HEK293T (cell line): Measurements from ENCODE around the gene RRAS2.
A peak's percentile ranks its signal among the peaks of the same experiment; 100 is the strongest.

ENCODE experiments used
- CTCF ChIA-PET: fragments of 350-600 bp; formaldehyde crosslinking; extraction: SDS; loops from one replicate; lab custom pipeline; 2021; ENCODE audit warnings: antibody characterized with exemption, inconsistent platforms; lab: Yijun Ruan, JAX
- POLR2A ChIA-PET: fragments of 350-600 bp; formaldehyde crosslinking; extraction: SDS; loops from one replicate; lab custom pipeline; 2020; ENCODE audit warnings: antibody characterized with exemption, inconsistent platforms; lab: Yijun Ruan, JAX
- DNase-seq: peaks from one replicate; pipeline ENCODE4 v3.0.0; 2012; ENCODE audit warnings: mixed read lengths; ENCODE audit errors: extremely low spot score
- ARNT ChIP-seq: fragments of 450-650 bp; IDR thresholded peaks from 2 replicates; pipeline ENCODE4 v1.6.1; 2017; ENCODE audit warnings: mild to moderate bottlenecking
- BHLHE40 ChIP-seq: fragments of 450-650 bp; IDR thresholded peaks from 2 replicates; pipeline ENCODE4 v1.6.1; 2016; ENCODE audit warnings: mild to moderate bottlenecking, moderate library complexity, borderline replicate concordance
- CTBP1 ChIP-seq: fragments of 450-650 bp; IDR thresholded peaks from 2 replicates; pipeline ENCODE4 v1.6.1; 2016; ENCODE audit warnings: borderline replicate concordance
- ELF4 ChIP-seq: fragments of 450-650 bp; IDR thresholded peaks from 2 replicates; pipeline ENCODE4 v1.6.1; 2017; ENCODE audit warnings: antibody characterized with exemption
- FOXA1 ChIP-seq: fragments of 450-650 bp; IDR thresholded peaks from 2 replicates; pipeline ENCODE4 v1.6.1; 2016; ENCODE audit warnings: mild to moderate bottlenecking
- FOXK2 ChIP-seq: fragments of 450-650 bp; IDR thresholded peaks from 2 replicates; pipeline ENCODE4 v1.6.1; 2016; ENCODE audit warnings: mild to moderate bottlenecking
- FOXM1 ChIP-seq: fragments of 450-650 bp; IDR thresholded peaks from 2 replicates; pipeline ENCODE4 v1.6.1; 2017; ENCODE audit warnings: mild to moderate bottlenecking, borderline replicate concordance
- HDGF ChIP-seq: fragments of 450-650 bp; IDR thresholded peaks from 2 replicates; pipeline ENCODE4 v1.6.1; 2017; ENCODE audit warnings: antibody characterized with exemption, borderline replicate concordance
- L3MBTL2 ChIP-seq: fragments of 450-650 bp; conservative IDR thresholded peaks from 2 replicates; pipeline ENCODE4 v1.6.1; 2016; ENCODE audit warnings: mild to moderate bottlenecking
- LEF1 ChIP-seq: fragments of 450-650 bp; IDR thresholded peaks from 2 replicates; pipeline ENCODE4 v1.6.1; 2017; ENCODE audit warnings: mild to moderate bottlenecking, borderline replicate concordance
- NFRKB ChIP-seq: fragments of 450-650 bp; IDR thresholded peaks from 2 replicates; pipeline ENCODE4 v1.6.1; 2016; ENCODE audit warnings: mild to moderate bottlenecking, moderate library complexity
- PKNOX1 ChIP-seq: fragments of 450-650 bp; IDR thresholded peaks from 2 replicates; pipeline ENCODE4 v1.6.1; 2016
- SP1 ChIP-seq: fragments of 450-650 bp; IDR thresholded peaks from 2 replicates; pipeline ENCODE4 v1.6.1; 2017
- SUZ12 ChIP-seq: fragments of 450-650 bp; IDR thresholded peaks from 2 replicates; pipeline ENCODE4 v1.6.1; 2016; ENCODE audit warnings: mild to moderate bottlenecking
- TARDBP ChIP-seq: fragments of 450-650 bp; IDR thresholded peaks from 2 replicates; pipeline ENCODE4 v1.6.1; 2016
- ZNF384 ChIP-seq: fragments of 450-650 bp; IDR thresholded peaks from 2 replicates; pipeline ENCODE4 v1.6.1; 2016

Gene RRAS2

DNA sequence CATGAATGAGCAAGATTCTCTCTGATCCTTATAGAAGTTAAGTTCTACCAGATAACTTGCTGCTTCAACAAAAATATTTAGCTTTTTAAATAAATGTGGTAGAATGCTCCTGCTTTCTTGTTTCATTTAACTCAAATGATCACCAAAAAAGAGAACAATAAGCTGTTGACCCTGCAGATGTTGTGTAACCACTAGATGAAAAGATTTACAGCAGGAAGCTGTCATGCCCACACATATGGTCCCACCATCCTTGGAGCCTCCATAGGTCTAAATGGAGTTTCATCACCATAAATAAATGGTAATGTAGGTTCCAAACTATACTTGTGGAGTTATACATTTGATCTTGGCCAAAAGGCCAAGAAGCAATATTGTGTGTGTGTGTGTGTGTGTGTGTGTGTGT lies 118.8 kb downstream of the RRAS2 start:
- ChIA-PET CTCF (interaction anchor here (1.3 kb wide), 1 partner anchor 283 kb away, joined by 3 read pairs; no protein-coding TSS in a partner anchor), POLR2A (no interaction called here)
- TF ChIP-seq FOXM1 = no peak
- TF ChIP-seq SUZ12 = no peak
- no peak for TF ChIP-seq BHLHE40
- TF ChIP-seq ZNF384 = no peak
- TF ChIP-seq LEF1 = no peak
- no peak for TF ChIP-seq HDGF
- TF ChIP-seq L3MBTL2 = no peak
- no peak for TF ChIP-seq FOXA1
- TF ChIP-seq FOXK2 = no peak
- no peak for TF ChIP-seq ELF4
- TF ChIP-seq CTBP1 = no peak
- no peak for TF ChIP-seq SP1
- TF ChIP-seq ARNT = no peak
- no peak for TF ChIP-seq PKNOX1
- no peak for TF ChIP-seq TARDBP
- TF ChIP-seq NFRKB = no peak
- no peak for DNase-seq

DNA sequence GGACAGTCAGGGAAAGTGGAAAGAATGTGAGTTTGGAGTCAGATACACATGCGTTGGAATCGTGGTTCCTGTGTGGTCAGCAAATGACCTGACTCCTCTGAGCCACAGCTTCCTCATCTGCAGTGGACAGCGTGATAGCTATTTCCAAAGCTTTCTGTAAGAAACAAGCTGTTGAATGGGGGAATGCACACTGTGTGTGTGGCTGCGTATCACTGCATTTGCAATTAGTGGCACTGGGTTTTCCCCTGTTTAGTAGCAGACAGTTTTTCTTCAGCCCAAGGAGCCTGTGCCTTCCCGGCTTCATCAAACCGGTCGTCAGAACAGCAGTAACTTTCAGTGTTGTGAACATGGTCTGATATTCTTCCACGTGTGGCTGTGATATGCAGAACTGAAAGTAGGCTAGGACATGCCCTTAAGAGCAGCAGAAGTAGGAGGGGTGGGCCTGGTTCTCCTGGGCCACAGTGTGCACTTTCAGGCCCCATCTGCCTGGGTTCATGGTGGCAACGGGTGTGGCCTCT lies 121.5 kb downstream of the RRAS2 start:
- no peak for DNase-seq
- POLR2A ChIA-PET = no interaction called here
- CTCF ChIA-PET = no interaction called here
- TF ChIP-seq FOXK2 (no peak), ELF4 (no peak), L3MBTL2 (no peak), BHLHE40 (no peak), NFRKB (no peak), FOXM1 (no peak), ARNT (no peak), LEF1 (no peak), SUZ12 (no peak)

DNA sequence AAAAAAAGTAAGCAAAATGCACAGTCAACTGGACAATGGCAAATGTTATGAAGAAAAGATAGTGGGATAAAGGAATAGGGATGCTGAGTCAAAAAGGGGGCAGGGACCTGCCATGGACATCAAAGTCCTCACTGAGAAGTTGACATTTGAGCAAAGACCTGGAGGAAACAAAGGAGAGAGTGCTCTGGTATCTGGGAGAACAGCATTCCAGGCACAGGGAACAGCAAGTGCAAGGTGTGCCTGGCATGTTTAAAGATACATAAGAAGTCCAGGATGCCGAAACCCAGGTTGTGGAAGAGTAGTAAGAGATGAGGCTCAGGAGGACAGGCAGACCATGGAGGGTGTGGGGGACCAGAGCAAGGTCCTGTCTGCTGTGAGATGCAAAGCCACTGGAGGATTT lies 123.3 kb downstream of the RRAS2 start:
- DNase-seq = no peak
- TF ChIP-seq ZNF384 (no peak), BHLHE40 (no peak), NFRKB (no peak), SP1 (no peak), ELF4 (no peak), FOXA1 (no peak)
- POLR2A ChIA-PET = no interaction called here
- CTCF ChIA-PET = no interaction called here

- DNase-seq = no peak
- no peak for TF ChIP-seq FOXA1
- ChIA-PET CTCF (no interaction called here), POLR2A (no interaction called here)
These were observed 124.5 kb downstream of the RRAS2 start for GRCh38 chr11:14234446-14234845.

DNA sequence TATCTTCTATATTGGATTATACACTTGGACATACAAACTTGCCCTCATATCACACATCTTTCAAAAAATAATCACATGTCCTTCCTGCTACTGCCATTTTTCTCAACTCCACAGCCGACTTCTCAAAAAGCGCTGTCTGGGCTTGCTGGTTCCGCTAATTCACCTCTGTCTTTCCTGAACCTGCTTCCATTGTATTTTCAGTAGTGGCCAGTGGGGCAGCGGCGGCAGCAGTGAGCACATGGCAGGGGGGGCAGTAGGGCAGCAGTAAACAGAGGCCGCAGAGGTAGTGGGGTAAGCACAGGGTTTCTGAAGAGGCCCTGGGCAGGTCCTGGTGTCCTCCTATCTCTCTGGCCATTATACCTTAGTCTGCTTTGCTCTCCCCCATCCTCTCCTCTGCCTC lies 126.3 kb downstream of the RRAS2 start:
- DNase-seq = peak; percentile 39
- CTCF ChIA-PET = no interaction called here
- POLR2A ChIA-PET = no interaction called here
- no peak for TF ChIP-seq CTBP1
- TF ChIP-seq NFRKB = no peak
- TF ChIP-seq ZNF384 = no peak
- TF ChIP-seq ELF4 = no peak

DNA sequence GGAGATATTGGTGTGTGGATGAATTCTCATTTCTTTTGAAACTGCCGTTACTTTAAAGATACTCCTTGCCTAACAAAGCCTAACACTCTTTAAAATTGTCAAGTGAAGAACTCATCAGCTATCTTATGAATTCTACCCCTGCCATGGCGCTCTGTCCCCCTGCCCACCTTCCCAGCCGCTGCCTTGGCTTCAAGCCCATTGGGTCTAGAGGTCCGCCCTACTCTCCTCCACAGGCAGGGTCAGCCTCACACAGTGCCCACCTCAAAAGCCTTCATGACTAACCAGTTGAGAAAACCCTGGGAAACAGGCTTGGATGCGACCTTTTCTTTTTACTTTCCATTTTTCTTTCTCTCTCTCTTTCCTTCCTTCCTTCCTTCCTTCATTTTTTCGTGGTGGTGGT lies 128.6 kb downstream of the RRAS2 start:
- no peak for TF ChIP-seq SUZ12
- no peak for TF ChIP-seq ARNT
- no peak for TF ChIP-seq TARDBP
- TF ChIP-seq FOXK2 = no peak
- no peak for TF ChIP-seq FOXM1
- TF ChIP-seq CTBP1 = no peak
- no peak for TF ChIP-seq LEF1
- no peak for TF ChIP-seq FOXA1
- no peak for TF ChIP-seq PKNOX1
- TF ChIP-seq BHLHE40 = no peak
- TF ChIP-seq ZNF384 = no peak
- CTCF ChIA-PET = no interaction called here
- POLR2A ChIA-PET = no interaction called here
- DNase-seq = no peak

DNA sequence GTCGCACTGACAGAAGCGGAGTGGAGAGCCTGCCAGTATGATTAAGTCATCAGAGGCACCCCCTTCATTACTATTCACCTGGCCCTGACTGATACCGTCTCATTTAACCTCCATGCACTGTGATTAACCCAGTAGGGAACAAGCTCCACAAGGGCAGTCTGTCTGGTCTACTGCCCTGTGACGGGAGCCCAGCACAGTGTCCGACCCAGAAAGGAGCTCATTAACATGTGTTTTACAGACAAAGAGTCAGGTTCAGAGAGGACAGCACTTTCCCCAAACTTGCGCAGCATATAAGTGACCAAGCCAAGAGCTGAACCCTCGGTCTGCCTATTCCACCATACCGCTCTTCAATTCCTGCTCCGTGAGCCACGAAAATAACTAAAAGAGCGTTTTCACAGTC lies 129.5 kb downstream of the RRAS2 start:
- TF ChIP-seq FOXK2 (no peak), HDGF (no peak), FOXA1 (no peak), SP1 (no peak), SUZ12 (no peak)
- CTCF ChIA-PET = no interaction called here
- DNase-seq = no peak
- POLR2A ChIA-PET = no interaction called here

DNA sequence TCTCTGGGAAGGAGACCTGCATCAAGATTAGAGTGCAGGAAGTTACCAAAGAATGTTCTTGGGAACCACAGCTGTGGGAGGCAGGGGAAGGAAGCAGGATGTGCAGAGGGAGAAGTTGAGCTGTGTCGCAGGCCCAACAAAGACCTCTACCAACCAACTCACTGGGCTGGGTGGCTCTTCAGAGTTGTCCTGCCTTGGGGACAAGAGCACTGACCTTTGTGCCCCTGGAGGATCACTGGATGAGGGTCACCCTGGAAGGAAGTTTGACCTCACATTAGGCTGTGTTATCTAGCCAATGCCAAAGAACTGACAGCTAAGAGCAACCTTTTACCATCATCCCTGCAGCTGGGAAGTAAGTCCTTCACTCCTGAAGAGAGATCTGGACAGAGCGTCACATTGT lies 130.6 kb downstream of the RRAS2 start:
- TF ChIP-seq ARNT (no peak), TARDBP (no peak), L3MBTL2 (no peak), SP1 (no peak), SUZ12 (no peak), FOXK2 (no peak), PKNOX1 (no peak), LEF1 (no peak), BHLHE40 (no peak), NFRKB (no peak), CTBP1 (no peak), ZNF384 (no peak), HDGF (no peak), FOXM1 (no peak), ELF4 (no peak), FOXA1 (no peak)
- POLR2A ChIA-PET = no interaction called here
- no peak for DNase-seq
- CTCF ChIA-PET = no interaction called here
